GM18508 (cell line): Measurements from ENCODE around the gene TMEM131.

Experiments
- ATAC-seq: cut with Tn5 transposase; IDR thresholded peaks from one replicate; pipeline ENCODE4 v1.9.1; 2021; ENCODE audit warnings: moderate number of reproducible peaks; ENCODE audit not compliant: insufficient read depth, unreplicated experiment

TMEM131 gene

GRCh38 chr2:97769711-97770110, 226.0 kb downstream of the TMEM131 start:
- ATAC-seq = no peak

GRCh38 chr2:97769308-97769707, 226.4 kb downstream of the TMEM131 start:
- no peak for ATAC-seq

- ATAC-seq = no peak
Observed at GRCh38 chr2:97766567-97766966, 229.2 kb downstream of the TMEM131 start.

GRCh38 chr2:97765933-97766332, 229.8 kb downstream of the TMEM131 start:
- no peak for ATAC-seq

GRCh38 chr2:97764559-97765263, 231.0 kb downstream of the TMEM131 start:
- no peak for ATAC-seq

- ATAC-seq = no peak
Observed at GRCh38 chr2:97763176-97763845, 232.4 kb downstream of the TMEM131 start.

GRCh38 chr2:97761192-97761591, 234.6 kb downstream of the TMEM131 start:
- ATAC-seq = no peak

- ATAC-seq = no peak
Observed at GRCh38 chr2:97760480-97761049, 235.2 kb downstream of the TMEM131 start.

- ATAC-seq = no peak
Observed at GRCh38 chr2:97759727-97760407, 235.9 kb downstream of the TMEM131 start.

- no peak for ATAC-seq
Observed at GRCh38 chr2:97758131-97758705, 237.5 kb downstream of the TMEM131 start.

- ATAC-seq = no peak
Observed at GRCh38 chr2:97757062-97757461, 238.7 kb downstream of the TMEM131 start.

GRCh38 chr2:97755491-97755890, 240.3 kb downstream of the TMEM131 start:
- ATAC-seq = no peak

GRCh38 chr2:97754690-97755346, 240.9 kb downstream of the TMEM131 start:
- ATAC-seq = no peak

- ATAC-seq = no peak
Observed at GRCh38 chr2:97752342-97753334, 243.1 kb downstream of the TMEM131 start.

GRCh38 chr2:97751752-97752151, 244.0 kb downstream of the TMEM131 start:
- ATAC-seq = no peak

GRCh38 chr2:97750017-97750416, 245.7 kb downstream of the TMEM131 start:
- no peak for ATAC-seq

GRCh38 chr2:97749581-97749980, 246.2 kb downstream of the TMEM131 start:
- ATAC-seq = no peak

- ATAC-seq = no peak
Observed at GRCh38 chr2:97747716-97748115, 248.0 kb downstream of the TMEM131 start.

GRCh38 chr2:97747285-97747684, 248.5 kb downstream of the TMEM131 start:
- ATAC-seq = no peak
